ENCODE data around the gene TPSG1. TPM values are rescaled to one million over a fixed set of nuclear protein-coding genes. Genes with fewer than 3 reads are reported as not detected.
A peak's percentile ranks its signal among the peaks of the same experiment; 100 is the strongest.
"Not testable (repeated sequence)": the region's sequence is repeated elsewhere in the genome, so short reads cannot be mapped to it uniquely, and the experiment has no call there.

Gene TPSG1
- total RNA-seq = under 1 TPM in 3 of 6 experiments, not detected in 3; 0.20 to 0.43 (median 0.43) TPM
- long read RNA-seq = 0 reads

- ATAC-seq (peak in 2 of 4 donors; percentile 12 to 55), DNase-seq (no peak)
- Histone ChIP-seq H3K4me1 (peaks cover 0 to 10% (median 4%) of the 10 kb centered on the region in 4 donors), H3K36me3 (no peaks in the 10 kb centered on the region), H3K27ac (no peak within 1 kb of the TSS), H3K27me3 (no peaks in the 10 kb centered on the region), H3K9me3 (no peaks in the 10 kb centered on the region), H3K4me3 (no peak within 1 kb of the TSS)
- WGBS (ENCODE audit: insufficient coverage, low coverage, low lambda C conversion rate, missing lambda C conversion rate) = 52% methylated on average over 6 of the region's 10 CpGs
- TF ChIP-seq CTCF (IDR thresholded peaks at IDR 0.05) (no peak), POLR2A (IDR thresholded peaks at IDR 0.05) (no peak)
- intact Hi-C loops (cut with DNase I) = no loop called here
Measured at GRCh38 chr16:1225051-1225451, at the start of gene TPSG1. TSS of gene TPSG1 (minus strand) at chr16:1225268. CDS start at chr16:1225252, 16 bp downstream.

GRCh38 chr16:1274767-1275166 lies 49.7 kb upstream of the TPSG1 start:
- no peaks in the 10 kb centered on the region for H3K36me3 ChIP-seq
- H3K27ac ChIP-seq = no peak overlapping the region
- TF ChIP-seq CTCF (IDR thresholded peaks at IDR 0.05) (no peak), POLR2A (IDR thresholded peaks at IDR 0.05) (no peak)
- WGBS (ENCODE audit: insufficient coverage, low coverage, low lambda C conversion rate, missing lambda C conversion rate) = 89% methylated on average over 5 of the region's 7 CpGs
- ATAC-seq (no peak), DNase-seq (no peak)
- no peaks in the 10 kb centered on the region for H3K4me1 ChIP-seq
- no peaks in the 10 kb centered on the region for H3K27me3 ChIP-seq
- no peaks in the 10 kb centered on the region for H3K9me3 ChIP-seq
- H3K4me3 ChIP-seq = no peak overlapping the region
- intact Hi-C loops (cut with DNase I) = no loop called here

GRCh38 chr16:1273816-1274215 lies 48.7 kb upstream of the TPSG1 start:
- TF ChIP-seq CTCF (IDR thresholded peaks at IDR 0.05) (no peak), POLR2A (IDR thresholded peaks at IDR 0.05) (no peak)
- no peaks in the 10 kb centered on the region for H3K4me1 ChIP-seq
- no peaks in the 10 kb centered on the region for H3K27me3 ChIP-seq
- H3K27ac ChIP-seq = no peak overlapping the region
- no peaks in the 10 kb centered on the region for H3K9me3 ChIP-seq
- DNase-seq (no peak), ATAC-seq (no peak)
- H3K36me3 ChIP-seq = no peaks in the 10 kb centered on the region
- WGBS (ENCODE audit: insufficient coverage, low coverage, low lambda C conversion rate, missing lambda C conversion rate) = 60% methylated on average over 1 of the region's 15 CpGs
- intact Hi-C loops (cut with DNase I) = no loop called here
- H3K4me3 ChIP-seq = no peak overlapping the region

- no peak for TF ChIP-seq CTCF (IDR thresholded peaks at IDR 0.05)
- no peak for TF ChIP-seq POLR2A (IDR thresholded peaks at IDR 0.05)
- no peak for DNase-seq
Measured at GRCh38 chr16:1272453-1273198, 47.6 kb upstream of the TPSG1 start.

GRCh38 chr16:1271724-1272413 lies 46.8 kb upstream of the TPSG1 start:
- 88% methylated on average over 4 of the region's 19 CpGs for WGBS (ENCODE audit: insufficient coverage, low coverage, low lambda C conversion rate, missing lambda C conversion rate)
- not testable (repeated sequence) for H3K4me3 ChIP-seq
- peak in 2 of 4 donors; percentile 27 to 31 for ATAC-seq

More at GRCh38 chr16:1272453-1273198, 47.6 kb upstream of the TPSG1 start:
- intact Hi-C loops (cut with DNase I) = no loop called here
- H3K36me3 ChIP-seq = no peaks in the 10 kb centered on the region
- no peaks in the 10 kb centered on the region for H3K4me1 ChIP-seq
- no peak overlapping the region for H3K27ac ChIP-seq
- H3K27me3 ChIP-seq = no peaks in the 10 kb centered on the region
- 73% methylated on average over 5 of the region's 9 CpGs for WGBS (ENCODE audit: insufficient coverage, low coverage, low lambda C conversion rate, missing lambda C conversion rate)
- no peaks in the 10 kb centered on the region for H3K9me3 ChIP-seq
- no peak overlapping the region for H3K4me3 ChIP-seq
- peak in 1 of 4 donors; percentile 18 for ATAC-seq

More at GRCh38 chr16:1271724-1272413, 46.8 kb upstream of the TPSG1 start:
- DNase-seq = peak in 1 of 3 donors; percentile 57
- H3K36me3 ChIP-seq; H3K27ac ChIP-seq; H3K9me3 ChIP-seq; H3K4me1 ChIP-seq; intact Hi-C loops (cut with DNase I); H3K27me3 ChIP-seq: not testable (repeated sequence)
